DLD1 (cell line): ENCODE data around the gene ZNF483.
"Not testable (repeated sequence)": the region's sequence is repeated elsewhere in the genome, so short reads cannot be mapped to it uniquely, and the experiment has no call there.

Experiments
- in situ Hi-C: cut with HindIII; loops from 2 replicates; pipeline ENCODE4 v1.10.0; 2017; ENCODE audit warnings: low sequenced_read_pairs

ZNF483 gene

DNA sequence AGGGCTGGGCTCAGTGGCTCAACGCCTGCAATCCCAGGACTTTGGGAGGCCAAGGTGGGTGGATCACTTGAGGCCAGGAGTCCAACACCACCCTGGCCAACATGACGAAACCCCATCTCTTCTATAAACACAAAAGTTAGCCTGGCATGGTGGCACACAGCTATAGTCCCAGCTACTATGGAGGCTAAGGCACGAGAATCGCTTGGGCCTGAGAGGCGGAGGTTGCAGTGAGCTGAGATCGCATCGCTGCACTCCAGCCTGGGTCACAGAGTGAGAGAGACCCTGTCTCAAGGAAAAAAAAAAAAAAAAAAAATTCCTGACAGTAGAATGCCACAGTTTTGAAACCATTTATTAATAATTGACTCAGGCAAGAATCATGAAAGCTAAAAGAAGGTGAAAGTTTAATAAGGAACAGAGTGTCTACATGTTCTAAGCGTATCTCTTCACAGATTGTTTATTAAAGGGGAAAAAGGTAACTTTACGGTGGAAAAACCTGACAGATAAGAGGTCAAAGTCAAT lies 80.1 kb downstream of the ZNF483 start:
- in situ Hi-C loops: no loop called here

GRCh38 chr9:111610149-111610548 lies 85.2 kb downstream of the ZNF483 start:
- in situ Hi-C loops: no loop called here

DNA sequence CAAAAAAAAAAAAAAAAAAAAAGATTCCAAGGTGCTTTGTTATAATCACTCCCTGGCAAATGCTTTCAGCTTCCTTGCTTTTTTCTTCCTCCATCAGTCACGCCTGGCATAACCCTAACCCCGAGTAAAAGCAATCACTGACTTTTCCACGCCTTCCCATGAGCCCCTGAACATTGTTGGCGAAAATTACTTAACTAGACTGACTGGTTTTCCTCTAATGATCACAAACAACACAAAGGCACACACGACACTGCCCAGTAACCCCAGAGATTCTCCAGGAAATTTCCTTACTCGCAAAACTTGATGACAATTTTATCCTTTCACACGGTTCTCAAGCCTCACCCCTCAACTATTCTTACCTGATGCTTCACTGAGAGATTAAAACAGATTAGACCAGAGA lies 85.9 kb downstream of the ZNF483 start:
- in situ Hi-C loops: no loop called here

GRCh38 chr9:111613436-111614040 lies 88.6 kb downstream of the ZNF483 start:
- in situ Hi-C loops: no loop called here

DNA sequence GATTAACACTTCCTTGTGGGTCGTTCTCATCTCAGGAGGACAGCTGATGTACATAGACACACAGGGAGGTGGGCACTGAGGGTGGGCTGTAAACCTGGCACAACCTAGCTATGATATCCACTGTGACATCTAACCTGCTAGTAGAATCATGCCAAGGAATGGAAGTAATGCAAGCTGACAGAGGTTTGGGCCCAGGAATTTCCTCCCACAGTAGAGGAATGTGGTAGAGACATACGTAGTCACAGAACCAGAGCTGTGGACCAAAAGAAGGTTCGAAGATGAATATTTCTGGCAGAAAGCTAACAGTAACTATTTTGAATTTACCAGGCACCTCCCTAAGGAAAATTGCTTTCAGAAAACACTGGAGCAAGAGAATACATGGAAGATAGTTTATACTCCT lies 90.9 kb downstream of the ZNF483 start:
- in situ Hi-C loops: no loop called here

DNA sequence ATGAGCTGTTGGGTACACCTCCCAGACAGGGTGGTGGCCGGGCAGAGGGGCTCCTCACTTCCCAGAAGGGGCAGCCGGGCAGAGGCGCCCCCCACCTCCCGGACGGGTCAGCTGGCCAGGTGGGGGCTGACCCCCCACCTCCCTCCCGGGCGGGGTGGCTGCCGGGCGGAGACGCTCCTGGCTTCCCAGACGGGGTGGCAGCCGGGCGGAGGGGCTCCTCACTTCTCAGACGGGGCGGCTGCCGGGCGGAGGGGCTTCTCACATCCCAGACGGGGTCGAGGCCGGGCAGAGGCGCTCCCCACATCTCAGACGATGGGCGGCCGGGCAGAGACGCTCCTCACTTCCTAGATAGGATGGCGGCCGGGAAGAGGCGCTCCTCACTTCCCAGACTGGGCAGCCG lies 92.4 kb downstream of the ZNF483 start:
- in situ Hi-C loops: not testable (repeated sequence)

DNA sequence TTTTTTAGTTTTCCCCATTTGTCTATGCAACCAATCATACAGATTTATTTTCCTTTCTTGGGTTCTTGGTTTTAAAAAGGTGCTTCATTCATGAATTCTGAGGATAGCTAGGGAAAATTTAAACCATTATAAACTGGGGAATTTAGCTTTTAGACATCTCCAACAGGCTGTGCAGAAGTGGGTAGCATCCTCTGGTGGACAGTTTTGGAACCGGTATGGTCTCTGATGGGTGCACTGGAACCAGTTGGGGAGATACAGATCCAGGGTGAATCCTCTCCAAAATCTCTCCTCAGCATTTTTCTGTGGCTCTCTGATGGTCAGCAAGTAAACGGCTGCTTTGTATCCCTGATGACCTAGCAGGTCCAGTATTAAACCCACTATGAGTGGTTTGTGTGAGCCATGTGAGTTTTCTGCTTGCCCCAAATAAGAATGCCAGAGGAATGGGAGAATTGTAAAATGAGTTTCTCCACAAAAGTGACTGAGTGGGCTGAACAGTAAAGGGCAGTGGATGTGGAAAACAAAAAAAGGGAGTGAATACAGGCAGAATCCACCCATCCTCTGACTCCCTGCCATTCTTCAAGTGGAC lies 97.0 kb downstream of the ZNF483 start:
- in situ Hi-C loops: no loop called here

GRCh38 chr9:111622626-111623025 lies 97.6 kb downstream of the ZNF483 start:
- in situ Hi-C loops: no loop called here
